ENCODE measurements around the gene PAX9.

DNA sequence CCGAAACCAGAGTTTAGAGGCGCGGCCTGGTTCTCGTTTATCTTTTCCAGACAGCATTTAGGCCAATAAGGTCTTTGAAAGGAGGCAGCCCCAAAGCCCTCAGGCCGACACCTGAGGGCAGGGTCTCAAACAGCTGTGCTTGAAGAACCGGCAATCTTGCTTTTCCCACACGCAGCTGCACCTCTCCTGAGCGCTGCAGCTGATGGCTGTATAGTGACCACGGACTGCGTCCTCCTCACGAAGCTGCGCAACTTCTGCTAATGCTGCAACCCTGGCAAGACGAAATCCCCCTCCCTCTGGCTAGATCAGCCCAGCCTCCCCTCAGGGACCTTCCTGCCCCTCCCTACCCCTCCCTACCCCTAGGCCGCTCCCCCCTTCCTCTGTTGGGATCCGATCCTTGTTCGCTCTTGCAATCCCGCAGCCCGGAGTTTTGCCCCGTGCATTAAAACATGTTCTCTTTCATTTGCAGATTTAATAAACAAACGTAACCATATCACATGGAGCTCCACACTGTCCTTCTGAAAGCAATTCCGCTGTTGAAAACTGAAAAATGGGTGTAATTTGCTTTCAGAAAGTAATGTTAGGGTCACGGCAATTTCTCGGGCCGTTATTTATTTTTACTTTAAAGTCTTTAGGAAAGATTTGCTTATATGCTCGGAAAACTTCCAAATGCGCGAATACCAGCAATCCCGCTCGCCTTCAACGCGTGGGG is 4.8 kb upstream of the PAX9 start:
- TF ChIP-seq, protein P1, sequence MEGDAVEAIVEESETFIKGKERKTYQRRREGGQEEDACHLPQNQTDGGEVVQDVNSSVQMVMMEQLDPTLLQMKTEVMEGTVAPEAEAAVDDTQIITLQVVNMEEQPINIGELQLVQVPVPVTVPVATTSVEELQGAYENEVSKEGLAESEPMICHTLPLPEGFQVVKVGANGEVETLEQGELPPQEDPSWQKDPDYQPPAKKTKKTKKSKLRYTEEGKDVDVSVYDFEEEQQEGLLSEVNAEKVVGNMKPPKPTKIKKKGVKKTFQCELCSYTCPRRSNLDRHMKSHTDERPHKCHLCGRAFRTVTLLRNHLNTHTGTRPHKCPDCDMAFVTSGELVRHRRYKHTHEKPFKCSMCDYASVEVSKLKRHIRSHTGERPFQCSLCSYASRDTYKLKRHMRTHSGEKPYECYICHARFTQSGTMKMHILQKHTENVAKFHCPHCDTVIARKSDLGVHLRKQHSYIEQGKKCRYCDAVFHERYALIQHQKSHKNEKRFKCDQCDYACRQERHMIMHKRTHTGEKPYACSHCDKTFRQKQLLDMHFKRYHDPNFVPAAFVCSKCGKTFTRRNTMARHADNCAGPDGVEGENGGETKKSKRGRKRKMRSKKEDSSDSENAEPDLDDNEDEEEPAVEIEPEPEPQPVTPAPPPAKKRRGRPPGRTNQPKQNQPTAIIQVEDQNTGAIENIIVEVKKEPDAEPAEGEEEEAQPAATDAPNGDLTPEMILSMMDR (IDR thresholded peaks at IDR 0.05; ENCODE audit: poor library complexity): no peak
- TF ChIP-seq EZH2phosphoT487 (IDR thresholded peaks at IDR 0.05; ENCODE audit: low read depth, severe bottlenecking, unreplicated experiment): peak; percentile 95
- TF ChIP-seq EZH2 (IDR thresholded peaks at IDR 0.05; ENCODE audit: borderline replicate concordance): no peak
